HPDE6-E6E7 (cell line): ENCODE data around the gene OR1K1.
"Not testable (repeated sequence)": the region's sequence is repeated elsewhere in the genome, so short reads cannot be mapped to it uniquely, and the experiment has no call there.

Experiments
- DNase-seq: peaks from one replicate; pipeline ENCODE4 v3.0.0; 2011; ENCODE audit warnings: missing footprints; ENCODE audit errors: extremely low spot score

Gene OR1K1

GRCh38 chr9:122812736-122813135, 12.8 kb downstream of the OR1K1 start:
- no peak for DNase-seq

- DNase-seq, result no peak
These were observed 14.6 kb downstream of the OR1K1 start for GRCh38 chr9:122814545-122814944.

GRCh38 chr9:122815544-122815943, 15.6 kb downstream of the OR1K1 start:
- no peak for DNase-seq

- no peak for DNase-seq
These were observed 16.4 kb downstream of the OR1K1 start for GRCh38 chr9:122816163-122816867.

DNA sequence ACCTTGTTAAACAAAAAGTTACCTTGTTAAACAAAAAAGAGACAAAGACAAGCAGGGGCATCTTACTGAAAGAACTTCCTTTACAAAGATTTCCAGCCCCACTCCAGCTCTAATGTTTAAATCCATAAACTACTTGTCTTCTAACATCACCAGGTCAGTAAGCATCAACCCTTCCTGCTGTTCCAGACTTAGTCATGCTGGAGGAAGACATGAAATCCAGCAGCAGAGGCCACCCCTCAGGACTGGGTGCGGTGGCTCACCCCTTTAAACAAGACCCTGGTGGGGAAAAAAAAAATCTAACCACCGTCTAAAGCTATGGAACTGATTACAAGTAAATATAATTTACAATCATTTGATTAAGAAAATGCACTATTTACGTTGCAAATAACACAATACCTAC, 19.4 kb downstream of the OR1K1 start:
- DNase-seq, result no peak

GRCh38 chr9:122819791-122820489, 20.0 kb downstream of the OR1K1 start:
- no peak for DNase-seq

- no peak for DNase-seq
These were observed 20.5 kb downstream of the OR1K1 start for GRCh38 chr9:122820490-122820845.

DNA sequence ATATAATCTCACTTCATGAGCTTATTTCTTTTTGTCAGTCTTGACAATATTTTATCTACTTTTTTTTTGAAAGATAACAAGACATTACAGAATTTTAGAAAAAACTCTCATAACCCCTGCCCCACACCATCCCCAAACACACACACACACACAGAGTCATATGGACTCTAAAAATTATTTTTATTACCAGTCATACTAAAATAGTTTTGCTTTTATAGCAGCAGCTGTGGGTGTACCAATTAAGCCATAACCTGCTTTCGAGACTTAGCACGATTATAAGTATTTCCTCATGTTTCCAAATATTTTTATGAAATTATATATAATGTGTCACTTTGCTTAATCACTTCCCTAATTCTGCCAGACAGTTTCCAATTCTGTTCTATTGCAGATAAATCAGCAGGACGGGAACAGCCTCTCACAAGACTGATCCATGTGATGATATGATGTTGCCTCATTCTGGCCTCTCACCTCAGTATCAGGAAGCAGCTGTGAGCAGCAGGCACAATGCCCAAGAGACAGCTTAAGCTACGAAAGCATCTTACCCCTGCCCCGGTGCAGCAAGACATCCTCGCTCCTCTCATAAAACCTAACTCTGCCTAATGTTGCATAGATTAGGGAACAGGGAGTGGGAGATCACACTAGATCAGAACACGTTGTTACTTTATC, 21.5 kb downstream of the OR1K1 start:
- no peak for DNase-seq

DNA sequence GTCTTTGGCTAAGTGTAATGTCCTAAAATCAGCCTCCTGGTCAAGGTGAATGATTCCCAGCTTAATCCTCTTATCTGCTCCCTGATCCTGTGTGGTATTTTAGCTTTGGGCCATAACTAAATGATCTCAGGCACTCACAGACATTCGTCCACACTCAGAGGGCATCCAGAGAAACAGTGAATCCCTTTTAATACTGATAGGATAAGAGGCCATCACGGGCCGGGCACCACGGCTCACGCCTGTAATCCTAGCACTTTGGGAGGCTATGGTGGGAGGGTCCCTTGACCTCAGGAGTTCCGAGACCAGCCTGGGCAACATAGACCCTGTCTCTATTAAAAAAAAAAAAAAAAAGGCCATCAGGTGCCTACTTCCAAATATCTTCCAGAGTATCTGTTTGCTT, 22.1 kb downstream of the OR1K1 start:
- no peak for DNase-seq

DNA sequence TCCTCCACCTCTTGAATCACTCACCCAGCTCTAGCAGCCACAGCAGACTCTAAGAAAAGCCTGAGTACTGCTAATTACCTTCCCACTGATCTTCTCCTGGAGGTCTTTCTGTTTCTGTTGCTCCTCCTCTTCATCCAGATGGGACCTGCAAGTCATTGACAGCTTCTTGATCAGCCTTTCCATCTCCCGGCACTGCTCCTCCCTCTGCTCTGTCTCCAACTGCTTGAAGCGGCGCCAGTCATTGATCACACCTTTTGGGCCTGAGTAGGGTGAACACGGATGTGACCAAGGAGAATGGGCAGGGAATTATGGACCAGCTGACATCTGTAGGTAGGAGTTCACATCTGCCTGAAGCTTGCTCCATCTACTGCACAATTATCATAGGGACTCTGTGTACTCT, 23.0 kb downstream of the OR1K1 start:
- DNase-seq, result no peak

DNA sequence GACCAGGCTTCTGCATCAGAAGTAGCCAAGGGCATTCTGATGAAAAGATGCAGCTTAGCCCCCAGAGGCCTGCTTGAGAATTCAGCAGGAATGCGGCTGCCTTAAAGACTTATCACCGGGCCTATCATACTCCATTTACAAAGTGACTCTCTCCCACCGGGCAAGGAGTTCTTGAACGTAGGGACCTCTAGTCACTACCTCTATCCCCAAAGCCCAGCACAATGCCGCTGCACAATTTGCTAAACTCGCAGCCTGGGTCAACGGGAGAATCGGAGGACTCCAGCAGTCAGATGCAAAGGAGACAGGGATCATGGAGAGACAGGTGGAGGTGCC, 27.8 kb downstream of the OR1K1 start:
- no peak for DNase-seq

- not testable (repeated sequence) for DNase-seq
These were observed 29.0 kb downstream of the OR1K1 start for GRCh38 chr9:122828965-122829284.

DNA sequence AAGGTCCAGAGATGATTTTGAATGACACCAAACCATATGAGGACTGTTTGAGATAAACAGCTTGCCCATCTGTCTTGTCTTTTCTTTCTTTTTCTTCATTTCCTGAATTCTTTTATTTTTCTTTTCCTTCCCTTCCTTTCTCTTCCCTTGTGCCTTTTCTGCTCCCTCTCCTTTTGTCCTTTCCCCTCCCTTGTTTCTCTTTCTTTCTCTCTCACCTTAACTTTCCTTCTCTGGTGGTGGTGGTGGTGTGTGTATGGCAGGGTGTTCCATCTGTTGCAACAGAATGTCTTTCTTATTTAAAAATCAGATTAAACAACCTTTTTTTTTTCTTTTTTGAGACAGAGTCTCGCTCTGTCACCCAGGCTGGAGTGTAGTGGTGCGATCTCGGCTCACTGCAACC, 32.3 kb downstream of the OR1K1 start:
- DNase-seq, result no peak

DNA sequence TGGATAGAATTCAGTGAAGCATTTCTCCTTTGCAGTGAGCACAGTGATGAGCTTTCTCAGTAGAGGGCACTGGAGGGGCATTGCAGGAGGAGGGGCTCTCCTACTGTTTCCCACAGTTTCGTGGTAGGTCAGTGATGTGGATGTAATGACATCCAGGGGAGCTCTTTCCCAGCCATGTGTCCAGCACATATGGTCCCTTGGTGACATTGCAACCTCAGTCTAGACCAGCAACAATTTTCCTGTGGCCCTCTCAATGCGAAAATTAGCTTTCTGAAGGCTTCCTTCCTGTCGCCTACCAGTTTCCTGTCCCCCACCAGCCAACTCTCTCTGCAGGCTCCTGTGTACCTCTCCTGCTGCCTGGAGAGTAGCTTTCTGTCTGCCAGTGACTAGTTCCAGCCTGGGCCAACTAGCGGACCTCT, 35.4 kb downstream of the OR1K1 start:
- DNase-seq, result no peak

- DNase-seq, result no peak
These were observed 37.4 kb downstream of the OR1K1 start for GRCh38 chr9:122837266-122837850.

GRCh38 chr9:122838441-122838840, 38.5 kb downstream of the OR1K1 start:
- not testable (repeated sequence) for DNase-seq

DNA sequence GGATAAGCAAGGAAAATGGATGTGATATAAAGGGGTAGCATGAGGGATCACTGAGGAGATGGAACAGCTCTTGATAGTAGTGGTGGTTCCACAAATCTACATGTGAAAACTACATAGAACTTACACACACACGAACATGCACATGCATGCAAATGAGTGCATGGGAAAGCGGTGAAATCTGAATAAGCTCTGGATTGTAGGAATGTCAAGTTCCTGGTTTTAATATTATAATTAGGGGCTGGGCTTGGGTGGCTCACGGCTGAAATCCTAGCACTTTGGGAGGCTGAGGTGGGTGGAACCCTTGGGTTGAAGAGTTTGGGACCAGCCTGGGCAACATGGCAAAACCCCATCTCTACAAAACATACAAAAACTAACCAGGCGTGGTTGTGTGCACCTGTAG, 41.6 kb downstream of the OR1K1 start:
- no peak for DNase-seq

GRCh38 chr9:122844137-122844536, 44.2 kb downstream of the OR1K1 start:
- no peak for DNase-seq

- no peak for DNase-seq
These were observed 45.2 kb downstream of the OR1K1 start for GRCh38 chr9:122845116-122845515.

- DNase-seq, result no peak
These were observed 46.5 kb downstream of the OR1K1 start for GRCh38 chr9:122846371-122846940.

DNA sequence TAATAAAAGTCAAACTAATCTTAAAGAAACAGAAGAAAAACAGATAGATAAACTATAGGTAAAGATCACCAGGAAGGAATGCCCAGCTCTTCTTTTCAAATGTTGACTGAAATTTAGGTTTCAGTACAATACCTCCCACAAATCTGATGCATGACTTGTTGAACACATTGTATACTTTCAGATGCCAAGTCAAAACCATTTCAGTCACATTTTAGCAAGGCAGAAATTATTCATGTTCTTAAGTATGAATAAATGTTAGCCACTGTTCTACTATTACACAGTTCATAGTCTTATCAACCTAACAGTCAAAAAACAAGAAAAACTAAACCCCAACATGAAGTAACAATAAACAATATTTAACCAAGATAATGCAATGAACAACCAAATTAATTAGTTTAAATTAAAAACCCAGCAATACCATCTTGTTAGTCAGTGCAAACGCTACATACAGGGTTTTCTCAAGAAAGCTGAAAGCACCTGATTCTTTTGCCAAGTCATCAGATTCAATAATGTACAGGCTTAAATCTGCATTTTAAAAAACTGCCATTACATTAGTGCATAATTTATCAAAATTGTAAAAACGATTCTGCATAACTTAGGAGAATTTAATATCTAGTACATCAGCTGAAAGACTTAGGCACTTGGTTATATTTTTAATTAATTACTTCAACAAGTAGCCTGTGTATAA, 48.5 kb downstream of the OR1K1 start:
- DNase-seq, result no peak
